Brain microvascular endothelial cell (primary cell): ENCODE measurements around the gene ST6GALNAC6.

Experiments used
- DNase-seq: peaks from one replicate; pipeline ENCODE4 v3.0.0-alpha.2; 2020
- H3K27ac ChIP-seq: fragments of 250-450 bp; sonication (Bioruptor Pico); 2 replicates; pipeline ENCODE4 v1.5.1; 2020; ENCODE audit warnings: mild to moderate bottlenecking, moderate library complexity
- H3K27me3 ChIP-seq: fragments of 250-450 bp; sonication (Bioruptor Pico); replicated peaks from 2 replicates; pipeline ENCODE4 v1.5.1; 2020; ENCODE audit warnings: mild to moderate bottlenecking
- H3K36me3 ChIP-seq: fragments of 250-450 bp; sonication (Bioruptor Pico); replicated peaks from 2 replicates; pipeline ENCODE4 v1.5.1; 2020; ENCODE audit warnings: mild to moderate bottlenecking
- H3K4me3 ChIP-seq: 2 replicates; pipeline ENCODE4 v1.5.1; 2011; ENCODE audit warnings: low read depth, mild to moderate bottlenecking, control low read depth, low read length, moderate library complexity
- in situ Hi-C: cut with HindIII; loops from 2 replicates; pipeline ENCODE4 v1.10.0; 2017; ENCODE audit warnings: low sequenced_read_pairs, low pct_ligation_motif_present
- TF ChIP-seq, protein P1 (sequence below): IDR thresholded peaks from 2 replicates; pipeline ENCODE4 v1.5.1; 2011; ENCODE audit warnings: low read depth, mild to moderate bottlenecking, moderate library complexity, low read length, control low read depth, inconsistent platforms; ENCODE audit errors: missing control alignments

Gene ST6GALNAC6

GRCh38 chr9:127912296-127912695 lies 12.9 kb upstream of the ST6GALNAC6 start:
- no peak for DNase-seq
- H3K36me3 ChIP-seq, result peaks cover 32% of the 10 kb centered on the region
- H3K27me3 ChIP-seq, result no peaks in the 10 kb centered on the region
- in situ Hi-C loops, result no loop called here
- no peak overlapping the region for H3K27ac ChIP-seq
- TF ChIP-seq, protein P1, sequence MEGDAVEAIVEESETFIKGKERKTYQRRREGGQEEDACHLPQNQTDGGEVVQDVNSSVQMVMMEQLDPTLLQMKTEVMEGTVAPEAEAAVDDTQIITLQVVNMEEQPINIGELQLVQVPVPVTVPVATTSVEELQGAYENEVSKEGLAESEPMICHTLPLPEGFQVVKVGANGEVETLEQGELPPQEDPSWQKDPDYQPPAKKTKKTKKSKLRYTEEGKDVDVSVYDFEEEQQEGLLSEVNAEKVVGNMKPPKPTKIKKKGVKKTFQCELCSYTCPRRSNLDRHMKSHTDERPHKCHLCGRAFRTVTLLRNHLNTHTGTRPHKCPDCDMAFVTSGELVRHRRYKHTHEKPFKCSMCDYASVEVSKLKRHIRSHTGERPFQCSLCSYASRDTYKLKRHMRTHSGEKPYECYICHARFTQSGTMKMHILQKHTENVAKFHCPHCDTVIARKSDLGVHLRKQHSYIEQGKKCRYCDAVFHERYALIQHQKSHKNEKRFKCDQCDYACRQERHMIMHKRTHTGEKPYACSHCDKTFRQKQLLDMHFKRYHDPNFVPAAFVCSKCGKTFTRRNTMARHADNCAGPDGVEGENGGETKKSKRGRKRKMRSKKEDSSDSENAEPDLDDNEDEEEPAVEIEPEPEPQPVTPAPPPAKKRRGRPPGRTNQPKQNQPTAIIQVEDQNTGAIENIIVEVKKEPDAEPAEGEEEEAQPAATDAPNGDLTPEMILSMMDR, result no peak
- no peak overlapping the region for H3K4me3 ChIP-seq

GRCh38 chr9:127910613-127911205 lies 11.3 kb upstream of the ST6GALNAC6 start:
- peaks cover 32% of the 10 kb centered on the region for H3K36me3 ChIP-seq

GRCh38 chr9:127909839-127910273 lies 10.5 kb upstream of the ST6GALNAC6 start:
- in situ Hi-C loops, result no loop called here
- Histone ChIP-seq H3K36me3 (peaks cover 32% of the 10 kb centered on the region), H3K4me3 (no peak overlapping the region), H3K27me3 (no peaks in the 10 kb centered on the region), H3K27ac (no peak overlapping the region)
- TF ChIP-seq, protein P1, result no peak
- no peak for DNase-seq

More at GRCh38 chr9:127910613-127911205, 11.3 kb upstream of the ST6GALNAC6 start:
- Histone ChIP-seq H3K27me3 (no peaks in the 10 kb centered on the region), H3K27ac (no peak overlapping the region), H3K4me3 (no peak overlapping the region)
- TF ChIP-seq, protein P1, result peak; percentile 28
- in situ Hi-C loops, result no loop called here
- no peak for DNase-seq

DNA sequence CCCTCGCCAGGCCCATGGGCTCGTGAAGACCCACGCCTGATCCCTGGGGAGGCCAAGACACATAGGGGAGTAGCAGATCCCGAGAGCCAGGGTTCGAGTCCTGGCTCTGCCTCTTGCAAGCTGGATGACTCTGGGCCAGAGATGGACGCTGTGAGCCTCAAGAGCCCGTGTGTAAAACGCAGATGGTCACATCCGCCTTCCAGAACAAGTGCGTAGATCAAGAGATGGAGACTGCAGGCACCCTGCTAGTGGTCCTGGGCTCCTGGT lies 9.2 kb upstream of the ST6GALNAC6 start:
- H3K27ac ChIP-seq, result no peak overlapping the region

DNA sequence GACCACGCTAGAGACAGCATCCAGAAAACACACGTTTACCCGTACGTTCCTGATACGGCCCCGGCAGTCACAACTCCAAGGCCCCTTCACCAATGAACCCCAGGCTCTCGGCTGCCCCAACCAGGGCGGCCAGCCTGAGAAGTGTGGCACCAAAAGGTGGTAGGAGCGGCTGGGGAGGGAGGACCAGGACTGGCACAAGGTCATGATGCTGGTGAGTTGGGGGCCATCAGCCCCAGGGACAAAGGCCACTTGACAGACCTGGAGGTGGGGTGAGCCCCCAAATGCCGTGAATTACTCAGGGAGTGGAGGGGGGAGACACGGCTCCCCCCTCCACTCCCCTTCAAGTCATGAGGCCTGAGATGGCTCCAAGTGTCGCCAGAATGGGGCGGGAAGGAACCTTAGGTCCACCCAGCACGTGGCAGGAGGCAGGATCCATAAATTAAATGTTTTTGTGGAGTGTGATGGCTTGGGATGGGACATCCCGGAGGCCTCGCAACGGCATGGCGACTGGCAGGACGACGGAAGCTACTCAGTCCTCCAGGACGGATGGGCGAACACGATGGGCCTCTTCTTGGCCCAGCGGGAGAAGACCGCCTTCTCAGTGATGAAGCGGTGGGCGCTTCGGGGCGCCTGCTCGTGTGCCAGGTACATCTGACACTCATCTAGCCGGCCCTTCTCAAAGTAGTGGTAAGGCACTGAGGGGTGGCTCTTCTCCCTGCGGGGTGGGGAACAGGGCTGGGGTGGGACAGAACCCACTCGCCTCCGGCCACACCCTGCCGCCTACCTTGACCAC lies 8.7 kb upstream of the ST6GALNAC6 start:
- TF ChIP-seq, protein P1, result no peak
- H3K27ac ChIP-seq, result no peak overlapping the region
- DNase-seq, result no peak
- in situ Hi-C loops, result no loop called here
- peaks cover 30% of the 10 kb centered on the region for H3K36me3 ChIP-seq
- H3K4me3 ChIP-seq, result no peak overlapping the region
- no peaks in the 10 kb centered on the region for H3K27me3 ChIP-seq

More for the DNA sequence above, 9.2 kb upstream of the ST6GALNAC6 start:
- TF ChIP-seq, protein P1, result no peak
- in situ Hi-C loops, result no loop called here
- Histone ChIP-seq H3K4me3 (no peak overlapping the region), H3K36me3 (peaks cover 32% of the 10 kb centered on the region), H3K27me3 (no peaks in the 10 kb centered on the region)
- DNase-seq, result no peak
